Transverse colon (tissue), 4 donors: ENCODE measurements around the gene EHF. TPM values are rescaled to one million over a fixed set of nuclear protein-coding genes. Genes with fewer than 3 reads are reported as not detected.

Experiments used
- DNase-seq: peaks from one replicate; pipeline ENCODE4 v3.0.0-alpha.2; 2019
- H3K27ac ChIP-seq, 4 donors: fragments of 200-600 bp; sonication (generic); 2 replicates each; pipeline ENCODE4 v1.5.1; 2016 to 2018; ENCODE audit warnings: inconsistent platforms in 4 of 4
- H3K27me3 ChIP-seq: fragments of 200-600 bp; sonication (generic); 2 replicates; pipeline ENCODE4 v1.5.1; 2017; ENCODE audit warnings: inconsistent platforms
- H3K36me3 ChIP-seq, 4 donors: fragments of 200-600 bp; sonication (generic); 2 replicates each; pipeline ENCODE4 v1.5.1; 2017 to 2019; ENCODE audit warnings: inconsistent platforms in 4 of 4
- H3K4me1 ChIP-seq, 4 donors: fragments of 200-600 bp; sonication (generic); 2 replicates each; pipeline ENCODE4 v1.5.1; 2017 to 2020; ENCODE audit warnings: inconsistent platforms in 4 of 4
- H3K4me3 ChIP-seq, 4 donors: fragments of 200-600 bp; sonication (generic); 1 replicate in 1 of 4; 2 replicates in 3 of 4; pipeline versions ENCODE4 v1.5.1 to v1.6.1; 2017 to 2019; ENCODE audit warnings: inconsistent platforms in 4 of 4
- H3K9me3 ChIP-seq, 2 donors: fragments of 200-600 bp; sonication (generic); 2 replicates each; pipeline ENCODE4 v1.5.1; 2017 to 2019; ENCODE audit warnings: inconsistent platforms in 2 of 2
- EP300 ChIP-seq: sonication (generic); formaldehyde crosslinking; IDR thresholded peaks from one replicate; pipeline ENCODE4 v1.6.1; 2017; ENCODE audit warnings: antibody characterized with exemption, low read depth
- POLR2A ChIP-seq: fragments of 450-650 bp; IDR thresholded peaks from one replicate; pipeline ENCODE4 v1.6.1; 2016; ENCODE audit warnings: antibody characterized with exemption, mild to moderate bottlenecking, moderate library complexity
- POLR2AphosphoS5 ChIP-seq, 3 donors: sonication (generic); formaldehyde crosslinking; IDR thresholded peaks; one replicate each; pipeline ENCODE4 v1.6.1; 2016; ENCODE audit warnings: antibody characterized with exemption in 3 of 3
- WGBS, 2 donors: methylation state at CpG; one replicate each; pipeline ENCODE4 v1.1.5; 2018; ENCODE audit warnings: low coverage in 1 of 2; 5-methylcytosine and 5-hydroxymethylcytosine counted together
- in situ Hi-C, 4 donors: fragments of 200-750 bp; cut with MboI; loops; one replicate each; pipeline versions ENCODE4 v1.15.0 to v1.15.1; 2017; ENCODE audit warnings: low sequenced_read_pairs in 3 of 4, low pct_ligation_motif_present in 1 of 4, low pct_unique_long_range_greater_than_20kb in 1 of 4
- intact Hi-C: fragments of 100-400 bp; cut with DNase I; formaldehyde crosslinking; loops from one replicate; pipeline ENCODE4 v1.15.1; 2023; ENCODE audit warnings: low total_unique reads
- total RNA-seq, 4 donors: library from RNA; depleted of rRNA; stranded (reverse); fragments of >200 nt; gene quantifications; one replicate each; pipeline ENCODE4 v1.1.0, GENCODE V29; 2016
- TF ChIP-seq, protein P1 (sequence below), 5 experiments: fragments of 200-600 bp in 3 of 5; fragments of 450-650 bp in 2 of 5; sonication (generic) in 3 of 5; IDR thresholded peaks; 1 replicate in 2 of 5; 2 replicates in 3 of 5; pipeline ENCODE4 v1.5.1; 2016 to 2017; ENCODE audit warnings: antibody characterized with exemption in 5 of 5, inconsistent platforms in 3 of 5, mild to moderate bottlenecking in 2 of 5, moderate library complexity in 1 of 5

Gene EHF
- total RNA-seq, 4 donors from 2014 or later, result 206 to 406 (median 262) TPM

DNA sequence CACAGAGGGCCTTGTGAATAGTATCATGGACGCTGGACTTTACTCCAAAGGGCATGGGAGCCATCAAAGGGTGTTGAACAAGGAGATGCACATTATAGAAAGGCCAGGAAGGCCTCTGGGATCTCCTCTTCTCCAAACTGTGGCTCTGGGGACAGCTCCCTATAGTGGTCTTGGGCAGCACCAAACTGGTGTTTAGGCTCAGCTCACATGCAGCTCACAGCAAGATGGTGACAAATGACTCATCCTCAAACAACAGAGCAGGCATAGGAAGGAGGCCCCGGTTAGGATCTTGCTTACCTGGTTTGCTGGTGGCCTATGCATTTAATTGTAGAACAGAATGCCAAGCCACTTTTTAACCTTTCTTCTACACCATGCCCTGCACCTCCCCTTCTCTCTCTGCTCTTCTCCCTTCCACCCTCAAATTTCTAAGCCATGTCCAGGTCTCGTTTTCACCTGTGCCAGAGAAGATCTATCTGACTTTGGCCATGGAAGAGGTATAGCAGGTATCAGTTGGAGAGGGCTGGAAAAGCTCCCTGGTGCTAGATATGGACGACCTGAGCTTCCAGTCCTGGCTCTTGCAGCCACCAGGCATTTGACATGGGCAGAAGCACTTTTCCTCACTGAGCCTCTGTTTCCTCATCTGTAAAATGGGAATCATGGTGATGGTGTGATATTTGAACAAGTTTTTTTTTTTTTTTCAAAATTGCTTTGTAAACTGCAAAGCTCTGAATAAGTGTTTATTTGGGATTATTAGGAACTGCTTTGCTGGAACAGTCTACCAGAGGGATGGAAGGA, 14.4 kb upstream of the EHF start:
- Histone ChIP-seq H3K36me3 (no peaks in the 10 kb centered on the region), H3K27me3 (no peaks in the 10 kb centered on the region), H3K27ac (no peak overlapping the region), H3K4me3 (no peak overlapping the region), H3K4me1 (peaks cover 0 to 31% (median 16%) of the 10 kb centered on the region in 4 donors), H3K9me3 (no peaks in the 10 kb centered on the region)
- in situ Hi-C loops (no loop called here), intact Hi-C loops (no loop called here)
- 65 to 66% methylated on average over 3 to 4 of the region's 4 CpGs for WGBS, 2 donors
- TF ChIP-seq EP300 (no peak), POLR2A (no peak), POLR2AphosphoS5 (IDR thresholded peaks at IDR 0.05) (no peak)
- TF ChIP-seq, protein P1, sequence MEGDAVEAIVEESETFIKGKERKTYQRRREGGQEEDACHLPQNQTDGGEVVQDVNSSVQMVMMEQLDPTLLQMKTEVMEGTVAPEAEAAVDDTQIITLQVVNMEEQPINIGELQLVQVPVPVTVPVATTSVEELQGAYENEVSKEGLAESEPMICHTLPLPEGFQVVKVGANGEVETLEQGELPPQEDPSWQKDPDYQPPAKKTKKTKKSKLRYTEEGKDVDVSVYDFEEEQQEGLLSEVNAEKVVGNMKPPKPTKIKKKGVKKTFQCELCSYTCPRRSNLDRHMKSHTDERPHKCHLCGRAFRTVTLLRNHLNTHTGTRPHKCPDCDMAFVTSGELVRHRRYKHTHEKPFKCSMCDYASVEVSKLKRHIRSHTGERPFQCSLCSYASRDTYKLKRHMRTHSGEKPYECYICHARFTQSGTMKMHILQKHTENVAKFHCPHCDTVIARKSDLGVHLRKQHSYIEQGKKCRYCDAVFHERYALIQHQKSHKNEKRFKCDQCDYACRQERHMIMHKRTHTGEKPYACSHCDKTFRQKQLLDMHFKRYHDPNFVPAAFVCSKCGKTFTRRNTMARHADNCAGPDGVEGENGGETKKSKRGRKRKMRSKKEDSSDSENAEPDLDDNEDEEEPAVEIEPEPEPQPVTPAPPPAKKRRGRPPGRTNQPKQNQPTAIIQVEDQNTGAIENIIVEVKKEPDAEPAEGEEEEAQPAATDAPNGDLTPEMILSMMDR (IDR thresholded peaks at IDR 0.05), result no peak
- no peak for DNase-seq

DNA sequence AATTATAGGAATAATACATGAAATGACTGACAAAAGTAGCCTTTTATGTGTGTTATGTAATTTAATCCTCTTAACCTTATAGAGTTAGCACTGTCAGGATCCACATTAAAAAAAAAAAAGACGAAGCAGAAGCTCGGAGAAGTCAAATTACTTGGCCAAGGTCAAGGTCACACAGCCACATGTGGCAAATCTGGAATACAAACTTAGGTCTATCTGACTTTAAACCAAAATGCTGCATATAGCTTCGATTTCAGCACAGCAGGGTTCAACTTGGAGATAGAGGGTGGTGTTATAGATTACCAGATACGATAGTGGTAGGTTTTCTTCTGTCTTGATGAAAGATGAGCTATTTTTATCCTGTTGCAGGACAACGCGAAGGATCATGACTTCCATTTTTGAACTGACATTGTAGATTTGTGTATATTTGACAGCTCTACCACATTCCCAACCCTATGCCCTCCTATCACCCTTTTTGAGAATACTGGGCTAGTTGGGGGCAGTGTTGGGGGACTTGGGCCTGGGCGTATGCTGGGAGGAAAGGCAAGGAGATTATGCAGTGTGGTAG, 11.6 kb upstream of the EHF start:
- no peak for TF ChIP-seq POLR2AphosphoS5 (IDR thresholded peaks at IDR 0.05)
- TF ChIP-seq, protein P1 (IDR thresholded peaks at IDR 0.05), result no peak
- TF ChIP-seq POLR2A, result no peak
- no peak for TF ChIP-seq EP300
- Histone ChIP-seq H3K4me1 (peaks cover 0 to 10% (median 4%) of the 10 kb centered on the region in 4 donors), H3K9me3 (no peaks in the 10 kb centered on the region), H3K27ac (no peak overlapping the region), H3K36me3 (no peaks in the 10 kb centered on the region), H3K4me3 (no peak overlapping the region), H3K27me3 (no peaks in the 10 kb centered on the region)
- 81 to 84% methylated on average over 5 to 7 of the region's 7 CpGs for WGBS, 2 donors
- DNase-seq, result no peak
- intact Hi-C loops, result no loop called here
- in situ Hi-C loops, result no loop called here

DNA sequence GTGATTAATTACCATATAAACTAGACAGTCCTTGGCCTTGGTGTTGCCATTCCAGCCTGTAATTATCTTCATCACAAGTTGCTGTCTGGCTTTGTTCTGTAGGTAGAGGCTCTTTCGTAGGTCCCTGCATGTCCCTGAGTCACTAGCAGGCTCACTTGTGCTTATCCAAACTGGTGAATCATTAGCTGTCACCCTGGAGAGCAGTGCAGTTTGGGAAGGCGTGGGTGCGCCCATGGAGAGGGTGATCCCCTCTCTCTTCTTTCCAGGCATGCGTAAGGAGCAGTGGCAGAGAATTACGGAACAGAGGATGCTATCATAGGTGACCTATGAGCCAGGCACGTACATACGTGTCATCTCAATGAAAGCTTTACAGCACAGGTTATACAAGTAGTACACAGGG, 11.0 kb upstream of the EHF start:
- Histone ChIP-seq H3K9me3 (no peaks in the 10 kb centered on the region), H3K27me3 (no peaks in the 10 kb centered on the region), H3K36me3 (no peaks in the 10 kb centered on the region), H3K4me1 (peaks cover 0 to 4% (median 2%) of the 10 kb centered on the region in 4 donors), H3K27ac (no peak overlapping the region), H3K4me3 (no peak overlapping the region)
- in situ Hi-C loops, result no loop called here
- 87% methylated on average over 7 of the region's 7 CpGs; no CpG with 5 or more reads in 1 of the 2 donors for WGBS, 2 donors
- intact Hi-C loops, result no loop called here
- DNase-seq, result no peak
- no peak for TF ChIP-seq POLR2A
- TF ChIP-seq, protein P1 (IDR thresholded peaks at IDR 0.05), result no peak
- TF ChIP-seq EP300, result no peak
- no peak for TF ChIP-seq POLR2AphosphoS5 (IDR thresholded peaks at IDR 0.05)

- DNase-seq, result no peak
- WGBS, 2 donors, result 63 to 67% methylated on average over 2 to 5 of the region's 5 CpGs
- Histone ChIP-seq H3K4me1 (peaks cover 0 to 4% (median 0%) of the 10 kb centered on the region in 4 donors), H3K27ac (no peak overlapping the region), H3K9me3 (no peaks in the 10 kb centered on the region), H3K27me3 (no peaks in the 10 kb centered on the region), H3K4me3 (no peak overlapping the region), H3K36me3 (no peaks in the 10 kb centered on the region)
- in situ Hi-C loops (no loop called here), intact Hi-C loops (no loop called here)
- TF ChIP-seq, protein P1 (IDR thresholded peaks at IDR 0.05), result no peak
- TF ChIP-seq POLR2A (no peak), EP300 (no peak), POLR2AphosphoS5 (IDR thresholded peaks at IDR 0.05) (no peak)
Measured at GRCh38 chr11:34610324-34611041, 10.4 kb upstream of the EHF start.
